SK-N-SH treated with all-trans-retinoic acid at 6 μM for 48 hours (cell line): Measurements from ENCODE around the gene DOHH.

Experiments
- ARNTL ChIP-seq: fragments of 450-650 bp; formaldehyde crosslinking; IDR thresholded peaks from 2 replicates; pipeline ENCODE4 v1.5.0; 2020; ENCODE audit warnings: low read depth, mild to moderate bottlenecking, moderate library complexity, borderline replicate concordance
- CREB5 ChIP-seq: fragments of 250-450 bp; sonication (Bioruptor Pico); IDR thresholded peaks from 2 replicates; pipeline ENCODE4 v1.5.1; 2020; ENCODE audit warnings: low read depth, mild to moderate bottlenecking, moderate library complexity
- CSDC2 ChIP-seq: fragments of 250-450 bp; sonication (Bioruptor Pico); IDR thresholded peaks from 2 replicates; pipeline ENCODE4 v1.5.0; 2020; ENCODE audit warnings: mild to moderate bottlenecking, moderate library complexity
- ISL1 ChIP-seq: fragments of 250-450 bp; sonication (Bioruptor Pico); IDR thresholded peaks from 2 replicates; pipeline ENCODE4 v2.1.2; 2022; ENCODE audit warnings: mild to moderate bottlenecking, moderate library complexity
- PATZ1 ChIP-seq: fragments of 250-450 bp; sonication (Bioruptor Pico); IDR thresholded peaks from 2 replicates; pipeline ENCODE4 v1.8.0; 2020; ENCODE audit warnings: mild to moderate bottlenecking, moderate library complexity, borderline replicate concordance
- PPARA ChIP-seq: fragments of 250-450 bp; sonication (Bioruptor Pico); IDR thresholded peaks from 2 replicates; pipeline ENCODE4 v1.5.0; 2020; ENCODE audit warnings: mild to moderate bottlenecking, borderline replicate concordance
- TCF4 ChIP-seq: fragments of 250-450 bp; sonication (Bioruptor Pico); IDR thresholded peaks from 2 replicates; pipeline ENCODE4 v1.8.0; 2021; ENCODE audit warnings: mild to moderate bottlenecking, moderate library complexity, borderline replicate concordance
- ZC3H10 ChIP-seq: fragments of 250-450 bp; sonication (Bioruptor Pico); IDR thresholded peaks from 2 replicates; pipeline ENCODE4 v1.5.1; 2021; ENCODE audit warnings: mild to moderate bottlenecking, moderate library complexity
- ZFP3 ChIP-seq: fragments of 250-450 bp; sonication (Bioruptor Pico); IDR thresholded peaks from 2 replicates; pipeline ENCODE4 v1.5.0; 2020; ENCODE audit warnings: mild to moderate bottlenecking, moderate library complexity
- ZFP30 ChIP-seq: fragments of 450-650 bp; formaldehyde crosslinking; IDR thresholded peaks from 2 replicates; pipeline ENCODE4 v1.5.0; 2022; ENCODE audit warnings: mild to moderate bottlenecking, moderate library complexity

- TF ChIP-seq PATZ1 (CRISPR knock-in tag) (peak; percentile 74; the same call in 1 of the 2 replicates), ZFP3 (CRISPR knock-in tag) (no peak; the same call in 1 of the 2 replicates), PPARA (CRISPR knock-in tag) (no peak), ZC3H10 (CRISPR knock-in tag) (no peak), ISL1 (no peak), ARNTL (CRISPR knock-in tag) (no peak), TCF4 (CRISPR knock-in tag) (no peak), ZFP30 (no peak), CSDC2 (CRISPR knock-in tag) (no peak), CREB5 (no peak)
Observed at GRCh38 chr19:3459089-3459881, 41.2 kb downstream of the DOHH start.
